Umbilical cord (tissue), 2 donors: ENCODE measurements around the gene RABGAP1L. TPM values are rescaled to one million over a fixed set of nuclear protein-coding genes. Genes with fewer than 3 reads are reported as not detected.
"Not testable (repeated sequence)": the region's sequence is repeated elsewhere in the genome, so short reads cannot be mapped to it uniquely, and the experiment has no call there.

ENCODE experiments used
- DNase-seq: peaks from one replicate; pipeline ENCODE4 v3.0.0-alpha.2; 2015; ENCODE audit warnings: low spot score
- total RNA-seq: library from RNA; depleted of rRNA; stranded (reverse); fragments of >200 nt; gene quantifications from one replicate; pipeline ENCODE4 v1.2.3, GENCODE V29; 2014; ENCODE audit warnings: low replicate concordance; ENCODE audit not compliant: insufficient read depth

Gene RABGAP1L
- total RNA-seq = 40.9 TPM

- DNase-seq = peak; percentile 97
Observed at GRCh38 chr1:174159252-174160108, at the start of gene RABGAP1L. Gene RABGAP1L (plus strand): TSS chr1:174159520.

DNA sequence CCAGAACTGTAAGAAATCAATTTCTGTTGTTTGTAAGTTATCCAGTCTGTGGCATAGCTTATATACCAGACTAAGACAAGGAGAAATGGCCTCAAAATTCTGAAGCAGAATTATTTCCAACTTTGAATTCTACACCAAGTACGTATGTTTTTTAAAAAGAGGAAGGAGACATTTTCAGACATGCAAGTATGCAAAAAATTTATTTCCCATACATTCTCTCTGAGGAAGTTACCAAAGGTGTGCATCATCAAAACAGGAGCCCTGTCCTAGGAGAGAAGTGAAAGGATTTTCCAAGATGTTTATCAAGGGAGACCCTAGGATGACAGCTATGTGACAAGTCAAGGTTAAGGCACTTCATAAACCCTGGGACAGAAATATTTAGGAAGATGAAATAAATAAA lies 49.3 kb upstream of the RABGAP1L start:
- no peak for DNase-seq

GRCh38 chr1:174112489-174113162 lies 46.7 kb upstream of the RABGAP1L start:
- no peak for DNase-seq

- no peak for DNase-seq
Observed at GRCh38 chr1:174114106-174114505, 45.2 kb upstream of the RABGAP1L start.

DNA sequence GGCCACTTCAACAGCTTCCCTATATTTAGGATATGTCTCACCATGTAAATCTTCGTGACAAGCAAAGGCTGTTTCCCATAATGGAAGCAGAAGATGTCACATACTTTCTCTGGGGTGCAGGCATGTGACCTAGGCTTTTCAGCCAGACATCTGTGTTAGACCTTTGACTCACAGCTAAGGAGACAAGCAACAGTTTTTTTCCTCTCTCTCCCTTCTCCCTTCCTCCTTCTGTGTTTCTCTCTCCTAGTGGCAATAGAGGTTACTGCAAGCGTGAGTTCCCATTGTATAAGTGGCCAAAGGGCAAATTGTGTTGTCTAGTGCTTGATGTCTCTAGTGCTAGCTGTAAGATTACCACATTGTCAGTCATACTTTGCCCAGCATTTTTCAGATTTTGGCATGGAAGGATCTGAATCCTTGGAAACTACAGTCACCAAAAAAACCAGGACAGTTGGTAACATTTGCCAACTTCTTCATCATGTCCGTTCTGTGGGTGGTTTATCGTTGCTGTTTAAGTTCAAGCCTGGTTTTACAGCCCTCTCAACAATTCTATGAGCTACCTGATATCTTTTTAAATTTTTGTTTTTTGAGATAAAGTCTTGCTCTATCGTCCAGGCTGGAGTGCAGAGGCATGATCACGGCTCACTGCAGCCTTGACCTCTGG lies 44.4 kb upstream of the RABGAP1L start:
- peak; percentile 15 for DNase-seq

GRCh38 chr1:174116042-174116441 lies 43.3 kb upstream of the RABGAP1L start:
- no peak for DNase-seq

DNA sequence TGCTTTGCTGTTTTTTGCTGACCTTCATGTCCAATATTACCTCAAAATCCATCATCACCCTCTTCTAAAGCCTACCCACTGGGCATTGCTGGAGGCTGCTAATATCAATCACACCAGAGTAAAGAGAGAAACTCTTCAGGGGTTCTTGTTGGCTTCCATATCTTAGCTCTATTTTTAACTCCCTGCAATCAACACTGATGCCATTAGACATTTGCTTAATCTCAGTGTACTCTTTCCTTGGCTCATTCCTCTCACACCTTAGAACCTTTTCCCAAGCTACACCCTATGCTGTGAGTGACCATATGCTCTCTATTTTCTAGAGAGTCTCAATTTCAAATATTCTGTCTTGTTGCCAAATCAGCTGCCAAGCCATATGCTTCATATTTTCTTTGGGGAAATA lies 40.6 kb upstream of the RABGAP1L start:
- no peak for DNase-seq

GRCh38 chr1:174122318-174122717 lies 37.0 kb upstream of the RABGAP1L start:
- not testable (repeated sequence) for DNase-seq

- no peak for DNase-seq
Observed at GRCh38 chr1:174123843-174124242, 35.5 kb upstream of the RABGAP1L start.

DNA sequence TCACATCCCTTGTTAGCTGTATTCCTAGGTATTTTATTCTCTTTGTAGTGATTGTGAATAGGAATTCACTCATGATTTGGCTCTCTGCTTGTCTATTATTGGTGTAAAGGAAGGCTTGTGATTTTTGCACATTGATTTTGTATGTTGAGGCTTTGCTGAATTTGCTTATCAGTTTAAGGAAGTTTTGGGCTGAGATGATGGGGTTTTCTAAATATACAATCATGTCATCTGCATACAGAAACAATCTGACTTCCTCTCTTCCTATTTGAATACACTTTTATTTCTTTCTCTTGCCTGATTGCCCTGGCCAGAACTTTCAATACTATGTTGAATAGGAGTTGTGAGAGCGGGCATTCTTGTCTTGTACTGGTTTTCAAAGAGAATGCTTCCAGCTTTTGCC lies 32.1 kb upstream of the RABGAP1L start:
- DNase-seq = not testable (repeated sequence)

GRCh38 chr1:174131032-174131638 lies 28.2 kb upstream of the RABGAP1L start:
- no peak for DNase-seq

DNA sequence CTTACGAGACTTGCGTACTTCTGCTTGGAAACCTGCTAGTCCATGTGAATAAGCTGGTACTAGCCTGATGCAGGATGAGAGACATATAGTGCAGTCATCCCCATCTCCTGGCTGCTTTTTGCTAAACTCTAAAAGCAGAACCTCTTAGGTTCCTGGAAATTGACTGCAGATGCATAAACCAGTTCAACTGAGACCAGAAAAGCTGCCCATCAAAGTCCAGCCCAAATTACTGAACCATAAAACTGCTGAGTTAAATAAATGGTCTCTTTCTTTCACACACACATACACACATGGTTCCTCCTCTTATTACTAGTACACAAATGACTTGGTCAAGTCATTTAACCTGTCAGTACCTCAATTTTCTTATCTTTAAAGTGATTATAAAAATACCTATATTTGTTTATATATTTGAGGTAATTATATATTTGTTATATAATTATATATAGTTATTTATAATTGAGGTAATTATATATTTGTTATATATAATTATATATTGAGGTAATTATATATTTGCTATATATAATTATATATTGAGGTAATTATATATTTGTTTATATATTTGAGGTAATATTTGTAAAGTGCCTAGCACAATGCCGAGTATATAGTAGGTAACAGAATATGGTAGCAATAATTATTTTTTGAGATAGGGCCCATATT lies 25.2 kb upstream of the RABGAP1L start:
- no peak for DNase-seq

- DNase-seq = no peak
Observed at GRCh38 chr1:174135211-174135610, 24.1 kb upstream of the RABGAP1L start.

DNA sequence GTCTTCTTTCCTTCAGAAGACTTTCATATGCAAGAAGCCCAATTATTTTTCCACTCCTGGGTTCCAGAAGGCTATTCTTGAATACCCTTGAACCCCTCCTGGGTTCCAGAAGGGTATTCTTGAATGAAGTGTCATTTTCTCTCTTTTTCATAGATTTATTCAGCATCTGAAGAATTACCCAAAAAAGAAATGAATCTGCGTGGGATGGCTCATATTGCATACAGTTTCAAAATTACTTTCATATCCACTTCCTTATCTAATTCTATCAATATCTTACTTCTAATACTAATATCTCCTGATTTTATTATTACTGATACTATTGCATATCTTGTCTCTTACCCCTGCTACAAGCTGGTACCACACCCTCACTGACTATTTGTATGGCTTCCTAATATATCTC lies 22.6 kb upstream of the RABGAP1L start:
- no peak for DNase-seq

- DNase-seq = no peak
Observed at GRCh38 chr1:174142836-174143235, 16.5 kb upstream of the RABGAP1L start.

DNA sequence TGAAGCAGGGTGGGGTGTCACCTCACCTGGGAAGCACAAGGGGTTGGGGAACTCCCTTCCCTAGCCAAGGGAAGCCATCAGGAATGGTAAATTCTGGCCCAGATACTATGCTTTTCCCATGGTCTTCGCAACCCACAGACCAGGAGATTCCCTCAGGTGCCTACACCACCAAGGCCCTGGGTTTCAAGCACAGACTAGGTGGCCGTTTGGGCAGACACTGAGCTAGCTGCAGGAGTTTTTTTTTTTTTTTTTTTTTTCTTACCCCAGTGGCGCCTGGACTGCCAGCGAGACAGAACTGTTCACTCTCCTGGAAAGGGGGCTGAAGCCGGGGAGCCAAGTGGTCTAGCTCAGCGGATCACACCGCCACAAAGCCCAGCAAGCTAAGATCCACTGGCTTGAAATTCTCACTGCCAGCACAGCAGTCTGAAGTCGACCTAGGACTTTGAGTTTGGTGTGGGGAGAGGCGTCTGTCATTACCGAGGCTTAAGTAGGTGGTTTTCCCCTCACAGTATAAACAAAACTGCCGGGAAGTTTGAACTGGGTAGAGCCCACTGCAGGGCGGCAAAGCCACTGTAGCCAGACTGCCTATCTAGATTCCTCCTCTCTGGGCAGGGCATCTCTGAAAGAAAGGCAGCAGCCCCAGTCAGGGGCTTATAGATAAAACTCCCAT lies 15.5 kb upstream of the RABGAP1L start:
- not testable (repeated sequence) for DNase-seq

- not testable (repeated sequence) for DNase-seq
Observed at GRCh38 chr1:174144397-174144783, 14.9 kb upstream of the RABGAP1L start.

GRCh38 chr1:174149216-174149615 lies 10.1 kb upstream of the RABGAP1L start:
- no peak for DNase-seq

- DNase-seq = no peak
Observed at GRCh38 chr1:174150499-174150898, 8.8 kb upstream of the RABGAP1L start.

GRCh38 chr1:174152427-174152826 lies 6.9 kb upstream of the RABGAP1L start:
- DNase-seq = no peak
